HepG2 (cell line): ENCODE measurements around the gene HSD17B11. TPM values are rescaled to one million over a fixed set of nuclear protein-coding genes. Genes with fewer than 3 reads are reported as not detected.

ENCODE experiments used
- ATAC-seq: fragments of 200-7000 bp; cut with Tn5 transposase; 3 replicates; pipeline ENCODE4 v1.9.1; 2020; ENCODE audit warnings: mild to moderate bottlenecking, moderate library complexity
- BruUV-seq: library from RNA; stranded (reverse); fragments of 400-500 nt; replicated peaks from 2 replicates; lab custom pipeline; 2021; lab: Mats Ljungman, UMichigan
- CTCF ChIA-PET: fragments of 300-600 bp; formaldehyde crosslinking; extraction: SDS; loops from one replicate; lab custom pipeline; 2021; ENCODE audit warnings: low total read pairs, inconsistent platforms, low intra/inter-chr PET ratio; lab: Yijun Ruan, JAX
- POLR2A ChIA-PET: fragments of 350-600 bp; sonication (Branson Sonifier 250); formaldehyde crosslinking; loops from one replicate; lab custom pipeline; 2020; ENCODE audit warnings: antibody characterized with exemption, inconsistent platforms; lab: Yijun Ruan, JAX
- DNase-seq: peaks from one replicate; pipeline ENCODE4 v3.0.0-alpha.2; 2015; ENCODE audit warnings: low spot score
- FAIRE-seq: peaks from 3 replicates; lab custom pipeline; 2011; peaks lifted over from hg19 to GRCh38; lab: Jason Lieb, UNC
- H2AFZ ChIP-seq: one replicate; pipeline ENCODE4 v1.6.1; 2011; ENCODE audit warnings: low read length, inconsistent platforms
- H3K27ac ChIP-seq: fragments of 300-600 bp; 3 replicates; pipeline ENCODE4 v1.8.0; 2011; ENCODE audit warnings: mixed run types, mild to moderate bottlenecking, mixed read lengths, low read length, inconsistent platforms; ENCODE audit not compliant: insufficient read depth; ENCODE audit errors: extremely low read length
- H3K27me3 ChIP-seq, 2 experiments: fragments of 200-600 bp in 1 of 2; 2 replicates in 1 of 2; 3 replicates in 1 of 2; pipeline versions ENCODE4 v1.6.0 to v1.8.0; 2011; ENCODE audit warnings: low read length in 2 of 2, mild to moderate bottlenecking in 2 of 2, moderate library complexity in 2 of 2, inconsistent platforms in 1 of 2; ENCODE audit not compliant: insufficient read depth in 2 of 2, control insufficient read depth in 1 of 2
- H3K36me3 ChIP-seq, 2 experiments: fragments of 200-600 bp in 1 of 2; replicated peaks in 1 of 2; 2 replicates in 1 of 2; 3 replicates in 1 of 2; pipeline versions ENCODE4 v1.5.1 to v1.8.0; 2011; ENCODE audit warnings: low read length in 2 of 2, inconsistent platforms in 1 of 2; ENCODE audit not compliant: insufficient read depth in 2 of 2, control insufficient read depth in 1 of 2
- H3K4me1 ChIP-seq: 2 replicates; pipeline ENCODE4 v1.5.1; 2012; ENCODE audit warnings: low read length, inconsistent platforms; ENCODE audit not compliant: insufficient read depth
- H3K4me2 ChIP-seq: 2 replicates; pipeline ENCODE4 v1.6.0; 2011; ENCODE audit warnings: low read depth, low read length, inconsistent platforms
- H3K4me3 ChIP-seq, 3 experiments: fragments of 200-600 bp in 1 of 3; sonication (generic), shearing (Covaris generic) in 1 of 3; replicated peaks in 1 of 3; 2 replicates each; pipeline ENCODE4 v1.5.1; 2011 to 2016; ENCODE audit warnings: low read length in 3 of 3, inconsistent platforms in 2 of 3, low read depth in 2 of 3, mild to moderate bottlenecking in 2 of 3, control low read depth in 1 of 3, mixed read lengths in 1 of 3; ENCODE audit not compliant: insufficient read depth in 1 of 3
- H3K79me2 ChIP-seq: one replicate; pipeline ENCODE4 v1.6.1; 2011; ENCODE audit warnings: low read length, inconsistent platforms; ENCODE audit not compliant: insufficient read depth
- H3K9ac ChIP-seq: 2 replicates; pipeline ENCODE4 v1.6.0; 2011; ENCODE audit warnings: mild to moderate bottlenecking, low read depth, low read length, inconsistent platforms; ENCODE audit not compliant: insufficient read depth
- H3K9me3 ChIP-seq: 2 replicates; pipeline ENCODE4 v1.5.1; 2012; ENCODE audit warnings: mild to moderate bottlenecking, low read length
- H4K20me1 ChIP-seq: 2 replicates; pipeline ENCODE4 v1.6.0; 2011; ENCODE audit warnings: inconsistent platforms, mild to moderate bottlenecking, low read length, moderate library complexity; ENCODE audit not compliant: insufficient read depth
- FOXJ3 ChIP-seq: sonication (generic); formaldehyde crosslinking; IDR thresholded peaks from 2 replicates; pipeline ENCODE4 v1.4.0; 2020; ENCODE audit warnings: missing genetic modification reagents, mild to moderate bottlenecking, borderline replicate concordance
- FUBP1 ChIP-seq: sonication (generic); formaldehyde crosslinking; IDR thresholded peaks from 2 replicates; pipeline ENCODE4 v1.5.1; 2020; ENCODE audit warnings: missing genetic modification reagents, mild to moderate bottlenecking, borderline replicate concordance
- HNRNPK ChIP-seq: fragments of 200-400 bp; formaldehyde crosslinking; IDR thresholded peaks from 2 replicates; pipeline ENCODE4 v1.6.1; 2018; ENCODE audit warnings: low read length, low read depth, moderate library complexity, mild to moderate bottlenecking; ENCODE audit not compliant: poor library complexity, severe bottlenecking
- PCBP1 ChIP-seq: fragments of 200-400 bp; formaldehyde crosslinking; IDR thresholded peaks from 2 replicates; pipeline ENCODE4 v1.6.1; 2017; ENCODE audit warnings: mild to moderate bottlenecking, low read depth, low read length, borderline replicate concordance
- RORA ChIP-seq: sonication (generic); formaldehyde crosslinking; IDR thresholded peaks from 2 replicates; pipeline ENCODE4 v1.5.0; 2020; ENCODE audit warnings: mild to moderate bottlenecking, missing genetic modification reagents, moderate library complexity
- SYNCRIP ChIP-seq: fragments of 200-400 bp; formaldehyde crosslinking; IDR thresholded peaks from 2 replicates; pipeline ENCODE4 v1.6.1; 2018; ENCODE audit warnings: mild to moderate bottlenecking, low read depth, low read length; ENCODE audit not compliant: insufficient read depth
- TRIM22 ChIP-seq: fragments of 450-650 bp; IDR thresholded peaks from 2 replicates; pipeline ENCODE4 v1.6.1; 2017
- ZNF17 ChIP-seq: sonication (generic); formaldehyde crosslinking; IDR thresholded peaks from 2 replicates; pipeline ENCODE4 v1.5.0; 2020; ENCODE audit warnings: mild to moderate bottlenecking, missing genetic modification reagents
- ZNF414 ChIP-seq: sonication (generic); formaldehyde crosslinking; IDR thresholded peaks from 2 replicates; pipeline ENCODE4 v1.5.0; 2020; ENCODE audit warnings: missing genetic modification reagents
- WGBS: methylation state at CpG from one replicate; pipeline ENCODE4 v1.1.6; 2017; ENCODE audit warnings: low lambda C conversion rate; 5-methylcytosine and 5-hydroxymethylcytosine counted together
- in situ Hi-C: cut with HindIII; loops from 2 replicates; pipeline ENCODE4 v1.10.0; 2017; ENCODE audit warnings: low pct_unique_long_range_greater_than_20kb; ENCODE audit not compliant: extremely low pct_ligation_motif_present
- intact Hi-C: fragments of 100-400 bp; cut with micrococcal nuclease; formaldehyde crosslinking; loops from one replicate; pipeline ENCODE4 v1.10.0; 2022; ENCODE audit not compliant: unreplicated experiment
- polyA plus RNA-seq, 8 experiments: library from polyadenylated mRNA; depleted of rRNA in 3 of 8; stranded (reverse) in 7 of 8; unstranded in 1 of 8; fragments of >200 nt; fragmentation: Illumina TruSeq in 4 of 8; extraction: Trizol in 4 of 8; gene quantifications; 2 replicates each; pipeline versions ENCODE4 v1.2.1 to v1.2.3, GENCODE V29; 2011 to 2016; ENCODE audit warnings: low read depth in 4 of 8, missing spikeins in 1 of 8, mixed read lengths in 1 of 8; ENCODE audit not compliant: insufficient read depth in 1 of 8
- total RNA-seq, 5 experiments: library from RNA; depleted of rRNA; stranded (reverse); fragments of >200 nt; fragmentation: Illumina TruSeq; extraction: Trizol; gene quantifications; 2 replicates each; pipeline ENCODE4 v1.2.3, GENCODE V29; 2016; ENCODE audit warnings: low read depth in 1 of 5

HSD17B11 gene
- total and polyA plus RNA-seq, 2 of the 13 experiments (the other 11 are each of a cell fraction or from before 2014, with no cell fraction given): 121 to 158 TPM

- POLR2A ChIA-PET: interaction anchor here (2.8 kb wide), 1 partner anchor 8 kb away, joined by 8 read pairs; the partner anchor contains the start of gene HSD17B11
- no peaks in the 10 kb centered on the region for H3K27me3 ChIP-seq
Measured at GRCh38 chr4:87382931-87383330, 8.1 kb downstream of the HSD17B11 start.

More at GRCh38 chr4:87382931-87383330, 8.1 kb downstream of the HSD17B11 start:
- Histone ChIP-seq H3K4me3 (no peak overlapping the region), H4K20me1 (peaks cover 57% of the 10 kb centered on the region), H3K4me2 (no peak overlapping the region), H2AFZ (no peak overlapping the region), H3K9me3 (no peaks in the 10 kb centered on the region), H3K4me1 (peaks cover 48% of the 10 kb centered on the region)
- ATAC-seq (no peak), DNase-seq (no peak)
- 93% methylated on average over 3 of the region's 3 CpGs for WGBS
- TF ChIP-seq ZNF17 (CRISPR knock-in tag) (no peak), PCBP1 (no peak), TRIM22 (no peak), FUBP1 (CRISPR knock-in tag) (no peak), SYNCRIP (no peak), HNRNPK (no peak), FOXJ3 (CRISPR knock-in tag) (no peak), RORA (CRISPR knock-in tag) (no peak), ZNF414 (no peak)
- TF ChIP-seq, all 625 proteins: peak for 0
- BruUV-seq: no TSS peak
- no peak for FAIRE-seq
- intact Hi-C loops (loop anchor here (1.0 kb wide), 1 partner anchor 22 kb away; no protein-coding TSS in a partner anchor), in situ Hi-C loops (loop anchor here (10.0 kb wide), 1 partner anchor 52 kb away; no protein-coding TSS in a partner anchor)
- CTCF ChIA-PET: no interaction called here
- Histone ChIP-seq H3K79me2 (peaks cover 70% of the 10 kb centered on the region), H3K27ac (no peak overlapping the region), H3K9ac (no peak overlapping the region), H3K36me3 (peaks cover 5 to 30% of the 10 kb centered on the region in 2 experiments; a peak in 4 of 5 replicates)
